Measurements from ENCODE around the gene BSG. TPM values are rescaled to one million over a fixed set of nuclear protein-coding genes. Genes with fewer than 3 reads are reported as not detected.

Gene BSG
- total and polyA plus RNA-seq, 10 of the 15 experiments (the other 5 are each of a cell fraction or from before 2014, with no cell fraction given) = 2.8 to 297 (median 199) TPM

GRCh38 chr19:577439-578392 is 5.3 kb downstream of the BSG start:
- H3K27me3 ChIP-seq (replicated peaks in 1 of 2; ENCODE audit: control insufficient read depth in 2 of 2, insufficient read depth in 2 of 2, low read length in 1 of 2) = no peaks in the 10 kb centered on the region

More at GRCh38 chr19:577439-578392, 5.3 kb downstream of the BSG start:
- RAD21 ChIA-PET (ENCODE audit: unreplicated experiment) = no interaction called here
- no peak for ATAC-seq
- TF ChIP-seq YY1 (IDR thresholded peaks at IDR 0.05; ENCODE audit: low read depth, low read length) = no peak
- TF ChIP-seq HDAC6 (IDR thresholded peaks at IDR 0.05; ENCODE audit: unreplicated experiment) = no peak
- TF ChIP-seq RB1 (IDR thresholded peaks at IDR 0.05; ENCODE audit: borderline replicate concordance) = no peak
- no peak for TF ChIP-seq KLF5 (IDR thresholded peaks at IDR 0.05; ENCODE audit: partially characterized antibody)
- TF ChIP-seq SREBF2 (IDR thresholded peaks at IDR 0.05; ENCODE audit: low read length) = no peak
- TF ChIP-seq SIN3A (IDR thresholded peaks at IDR 0.05; ENCODE audit: low read depth, low read length) = no peak
- no peak for TF ChIP-seq PBX3 (IDR thresholded peaks at IDR 0.05; ENCODE audit: insufficient replicate concordance, low read depth, low read length)
- no peak for TF ChIP-seq GATAD2B (conservative IDR thresholded peaks at IDR 0.05; ENCODE audit: low read depth)
- TF ChIP-seq SUPT20H (IDR thresholded peaks at IDR 0.05; ENCODE audit: borderline replicate concordance, control insufficient read depth, low read depth, low read length) = no peak
- no peak for TF ChIP-seq ZNF384 (IDR thresholded peaks at IDR 0.05; ENCODE audit: borderline replicate concordance, low read depth, low read length)
- TF ChIP-seq WRNIP1 (IDR thresholded peaks at IDR 0.05; ENCODE audit: borderline replicate concordance, low read depth, low read length) = no peak
- no peak for TF ChIP-seq GABPA (IDR thresholded peaks at IDR 0.05; ENCODE audit: low read depth)
- TF ChIP-seq SPI1 (IDR thresholded peaks at IDR 0.05; ENCODE audit: borderline replicate concordance, insufficient read depth, low read depth, low read length) = no peak
- TF ChIP-seq RELB (IDR thresholded peaks at IDR 0.05; ENCODE audit: low read depth) = no peak
- TF ChIP-seq YBX1 (IDR thresholded peaks at IDR 0.05) = no peak
- DNase-seq (ENCODE audit: low read depth, low spot score) = no peak
- Histone ChIP-seq H2AFZ (ENCODE audit: control insufficient read depth, low read depth, low read length) (no peak overlapping the region), H3K9ac (ENCODE audit: control insufficient read depth, insufficient read depth, low read length) (no peak overlapping the region), H3K9me3 (replicated peaks; ENCODE audit: control insufficient read depth, insufficient read depth, low read length) (no peaks in the 10 kb centered on the region), H3K4me1 (ENCODE audit: control insufficient read depth, insufficient read depth, low read length) (peaks cover 3% of the 10 kb centered on the region; the same call in 1 of the 2 replicates), H3K27ac (ENCODE audit: control insufficient read depth, insufficient read depth) (no peak overlapping the region), H3K4me2 (ENCODE audit: control insufficient read depth, insufficient read depth) (peak overlapping the region; percentile 22; the same call in 1 of the 2 replicates), H4K20me1 (ENCODE audit: control insufficient read depth, insufficient read depth) (0 out of 2 replicates have a peak, but pooled peaks cover 5% of the 10 kb centered on the region), H3K4me3 (no peak overlapping the region), H3K36me3 (ENCODE audit: control insufficient read depth in 2 of 2, insufficient read depth in 2 of 2, low read length in 1 of 2) (peaks cover 0 to 39% of the 10 kb centered on the region in 2 experiments; a peak in 3 of 4 replicates), H3K79me2 (ENCODE audit: control insufficient read depth, insufficient read depth, low read length) (peaks cover 61% of the 10 kb centered on the region)
- SMC1A ChIA-PET (ENCODE audit: uncharacterized antibody, unreplicated experiment) = no interaction called here
- in situ Hi-C loops (cut with MboI) = no loop called here
- BruUV-seq (replicated peaks) = no TSS peak
- no peak for FAIRE-seq
- CTCF ChIA-PET = interaction anchor here (1.3 kb wide), 1 partner anchor 9 kb away, joined by 8 read pairs; no protein-coding TSS in a partner anchor
- WGBS (ENCODE audit: insufficient coverage, insufficient replicate concordance, low lambda C conversion rate, missing lambda C conversion rate) = 94% methylated on average over 52 of the region's 66 CpGs
- POLR2A ChIA-PET = no interaction called here
- intact Hi-C loops (cut with micrococcal nuclease; ENCODE audit: unreplicated experiment) = no loop called here
